HG02884 (cell line): ENCODE measurements around the gene SURF6.
"Not testable (repeated sequence)": the region's sequence is repeated elsewhere in the genome, so short reads cannot be mapped to it uniquely, and the experiment has no call there.

Source experiments
- ATAC-seq: cut with Tn5 transposase; IDR thresholded peaks from one replicate; pipeline ENCODE4 v1.9.1; 2021; ENCODE audit warnings: mild to moderate bottlenecking, moderate library complexity; ENCODE audit not compliant: unreplicated experiment

The SURF6 gene

GRCh38 chr9:133329306-133330156 lies 6.5 kb downstream of the SURF6 start:
- not testable (repeated sequence) for ATAC-seq

GRCh38 chr9:133327834-133328484 lies 8.0 kb downstream of the SURF6 start:
- no peak for ATAC-seq

- not testable (repeated sequence) for ATAC-seq
Observed at GRCh38 chr9:133327021-133327420, 9.0 kb downstream of the SURF6 start.

GRCh38 chr9:133323991-133324703 lies 11.8 kb downstream of the SURF6 start:
- no peak for ATAC-seq

- ATAC-seq, result no peak
Observed at GRCh38 chr9:133323211-133323610, 12.8 kb downstream of the SURF6 start.

- ATAC-seq, result no peak
Observed at GRCh38 chr9:133322701-133323100, 13.3 kb downstream of the SURF6 start.

- ATAC-seq, result no peak
Observed at GRCh38 chr9:133321411-133321935, 14.5 kb downstream of the SURF6 start.

GRCh38 chr9:133320421-133320881 lies 15.5 kb downstream of the SURF6 start:
- ATAC-seq, result no peak

- ATAC-seq, result not testable (repeated sequence)
Observed at GRCh38 chr9:133317551-133317950, 18.4 kb downstream of the SURF6 start.

- ATAC-seq, result no peak
Observed at GRCh38 chr9:133315997-133316396, 20.0 kb downstream of the SURF6 start.

- ATAC-seq, result no peak
Observed at GRCh38 chr9:133309608-133310007, 26.4 kb downstream of the SURF6 start.

GRCh38 chr9:133307301-133307700 lies 28.7 kb downstream of the SURF6 start:
- ATAC-seq, result no peak

- ATAC-seq, result no peak
Observed at GRCh38 chr9:133306242-133307204, 29.5 kb downstream of the SURF6 start.

- no peak for ATAC-seq
Observed at GRCh38 chr9:133305731-133306130, 30.3 kb downstream of the SURF6 start.

GRCh38 chr9:133304477-133305377 lies 31.3 kb downstream of the SURF6 start:
- ATAC-seq, result no peak

- no peak for ATAC-seq
Observed at GRCh38 chr9:133304158-133304470, 31.9 kb downstream of the SURF6 start.

GRCh38 chr9:133303266-133304157 lies 32.5 kb downstream of the SURF6 start:
- no peak for ATAC-seq
